DMS53 treated with DMSO at 0.1 percent for 48 hours (cell line): ENCODE data around the gene ACSF2.

Experiments
- DNase-seq: peaks from one replicate; lab custom pipeline; 2025; ENCODE audit not compliant: unreplicated experiment; lab: John Stamatoyannopoulos, UW

Gene ACSF2

GRCh38 chr17:50521514-50521913 is 95.5 kb downstream of the ACSF2 start:
- DNase-seq = no peak

GRCh38 chr17:50522766-50523165 is 96.7 kb downstream of the ACSF2 start:
- DNase-seq = no peak

- DNase-seq = peak; percentile 35
Observed at GRCh38 chr17:50523208-50523607, 97.2 kb downstream of the ACSF2 start.
